Brain microvascular endothelial cell (primary cell): ENCODE measurements around the gene CTR9.

Experiments used
- DNase-seq: peaks from one replicate; pipeline ENCODE4 v3.0.0-alpha.2; 2020
- H3K27ac ChIP-seq: fragments of 250-450 bp; sonication (Bioruptor Pico); 2 replicates; pipeline ENCODE4 v1.5.1; 2020; ENCODE audit warnings: mild to moderate bottlenecking, moderate library complexity
- H3K27me3 ChIP-seq: fragments of 250-450 bp; sonication (Bioruptor Pico); replicated peaks from 2 replicates; pipeline ENCODE4 v1.5.1; 2020; ENCODE audit warnings: mild to moderate bottlenecking
- H3K36me3 ChIP-seq: fragments of 250-450 bp; sonication (Bioruptor Pico); replicated peaks from 2 replicates; pipeline ENCODE4 v1.5.1; 2020; ENCODE audit warnings: mild to moderate bottlenecking
- H3K4me3 ChIP-seq: 2 replicates; pipeline ENCODE4 v1.5.1; 2011; ENCODE audit warnings: low read depth, mild to moderate bottlenecking, control low read depth, low read length, moderate library complexity
- CTCF ChIP-seq: IDR thresholded peaks from 2 replicates; pipeline ENCODE4 v1.5.1; 2011; ENCODE audit warnings: low read depth, mild to moderate bottlenecking, moderate library complexity, low read length, control low read depth, inconsistent platforms; ENCODE audit errors: missing control alignments
- in situ Hi-C: cut with HindIII; loops from 2 replicates; pipeline ENCODE4 v1.10.0; 2017; ENCODE audit warnings: low sequenced_read_pairs, low pct_ligation_motif_present

The CTR9 gene

GRCh38 chr11:10744206-10744605 is 6.8 kb upstream of the CTR9 start:
- Histone ChIP-seq H3K36me3 (no peaks in the 10 kb centered on the region), H3K4me3 (no peak overlapping the region), H3K27ac (no peak overlapping the region), H3K27me3 (no peaks in the 10 kb centered on the region)
- no peak for DNase-seq
- in situ Hi-C loops, result no loop called here
- no peak for TF ChIP-seq CTCF

GRCh38 chr11:10746871-10747270 is 4.2 kb upstream of the CTR9 start:
- no peak for DNase-seq
- Histone ChIP-seq H3K4me3 (no peak overlapping the region), H3K27ac (no peak overlapping the region), H3K27me3 (no peaks in the 10 kb centered on the region), H3K36me3 (no peaks in the 10 kb centered on the region)
- in situ Hi-C loops, result no loop called here
- no peak for TF ChIP-seq CTCF

GRCh38 chr11:10747733-10748132 is 3.3 kb upstream of the CTR9 start:
- no peak for DNase-seq
- no peak for TF ChIP-seq CTCF
- in situ Hi-C loops, result no loop called here
- no peak overlapping the region for H3K4me3 ChIP-seq
- H3K36me3 ChIP-seq, result no peaks in the 10 kb centered on the region
- no peaks in the 10 kb centered on the region for H3K27me3 ChIP-seq
- no peak overlapping the region for H3K27ac ChIP-seq

GRCh38 chr11:10749476-10749875 is 1.6 kb upstream of the CTR9 start:
- in situ Hi-C loops, result no loop called here
- no peak for TF ChIP-seq CTCF
- Histone ChIP-seq H3K27ac (no peak overlapping the region), H3K36me3 (no peaks in the 10 kb centered on the region), H3K27me3 (no peaks in the 10 kb centered on the region), H3K4me3 (no peak overlapping the region)
- DNase-seq, result no peak

GRCh38 chr11:10751581-10751940 is 515 bp downstream of the CTR9 start:
- Histone ChIP-seq H3K36me3 (peaks cover 8% of the 10 kb centered on the region), H3K27me3 (no peaks in the 10 kb centered on the region), H3K4me3 (peak overlapping the region; percentile 94), H3K27ac (peak overlapping the region; percentile 80)
- no peak for TF ChIP-seq CTCF
- in situ Hi-C loops, result no loop called here
- DNase-seq, result no peak

GRCh38 chr11:10752061-10752460 is 1.0 kb downstream of the CTR9 start:
- in situ Hi-C loops, result no loop called here
- peak overlapping the region; percentile 94 for H3K4me3 ChIP-seq
- no peak for DNase-seq
- no peak for TF ChIP-seq CTCF
- no peaks in the 10 kb centered on the region for H3K27me3 ChIP-seq
- H3K36me3 ChIP-seq, result peaks cover 8% of the 10 kb centered on the region
- H3K27ac ChIP-seq, result no peak overlapping the region
